Gastroesophageal sphincter (tissue), 4 donors: ENCODE measurements around the gene KDM6B. TPM values are rescaled to one million over a fixed set of nuclear protein-coding genes. Genes with fewer than 3 reads are reported as not detected.
"Not testable (repeated sequence)": the region's sequence is repeated elsewhere in the genome, so short reads cannot be mapped to it uniquely, and the experiment has no call there.

Experiments
- ATAC-seq: fragments of 150-250 bp; one replicate; pipeline ENCODE4 v1.9.1; 2016; ENCODE audit warnings: mild to moderate bottlenecking, moderate library complexity
- H3K27ac ChIP-seq, 4 donors: fragments of 200-600 bp; sonication (generic) in 3 of 4; 1 replicate in 3 of 4; 2 replicates in 1 of 4; pipeline ENCODE4 v1.5.1; 2016 to 2019
- H3K27me3 ChIP-seq: fragments of 200-600 bp; sonication (generic); one replicate; pipeline ENCODE4 v1.5.1; 2019
- H3K36me3 ChIP-seq, 2 donors: fragments of 200-600 bp; sonication (generic); one replicate each; pipeline ENCODE4 v1.5.1; 2019; ENCODE audit warnings: control low read depth in 1 of 2
- H3K4me1 ChIP-seq, 3 donors: fragments of 200-600 bp; sonication (generic); 1 replicate in 2 of 3; 2 replicates in 1 of 3; pipeline ENCODE4 v1.5.1; 2016 to 2019; ENCODE audit warnings: control low read depth in 2 of 3
- H3K4me3 ChIP-seq, 2 donors: fragments of 200-600 bp; sonication (generic); one replicate each; pipeline ENCODE4 v1.5.1; 2019; ENCODE audit warnings: mild to moderate bottlenecking in 1 of 2, moderate library complexity in 1 of 2
- H3K9me3 ChIP-seq, 3 donors: fragments of 200-600 bp; sonication (generic); one replicate each; pipeline ENCODE4 v1.5.1; 2017 to 2019; ENCODE audit warnings: control low read depth in 2 of 3
- CTCF ChIP-seq, 4 experiments: fragments of 200-600 bp in 2 of 4; fragments of 450-650 bp in 2 of 4; sonication (generic) in 1 of 4; IDR thresholded peaks; one replicate each; pipeline ENCODE4 v1.5.1; 2017 to 2019; ENCODE audit warnings: antibody characterized with exemption in 4 of 4, mild to moderate bottlenecking in 2 of 4, moderate library complexity in 2 of 4
- EP300 ChIP-seq: sonication (generic); formaldehyde crosslinking; IDR thresholded peaks from one replicate; pipeline ENCODE4 v1.6.1; 2017; ENCODE audit warnings: antibody characterized with exemption, mild to moderate bottlenecking
- POLR2A ChIP-seq, 2 donors: fragments of 450-650 bp; IDR thresholded peaks; one replicate each; pipeline ENCODE4 v1.6.1; 2017; ENCODE audit warnings: antibody characterized with exemption in 2 of 2, mild to moderate bottlenecking in 2 of 2, moderate library complexity in 1 of 2
- POLR2AphosphoS5 ChIP-seq: sonication (generic); formaldehyde crosslinking; IDR thresholded peaks from one replicate; pipeline ENCODE4 v1.6.1; 2017; ENCODE audit warnings: antibody characterized with exemption
- WGBS, 2 donors: methylation state at CpG; one replicate each; pipeline ENCODE4 v1.1.5; 2018; ENCODE audit warnings: low coverage in 1 of 2; 5-methylcytosine and 5-hydroxymethylcytosine counted together
- total RNA-seq, 4 donors: library from RNA; depleted of rRNA; stranded (reverse); fragments of >200 nt; gene quantifications; one replicate each; pipeline ENCODE4 v1.1.0, GENCODE V29; 2016

The KDM6B gene
- total RNA-seq, 4 donors from 2014 or later: 5.7 to 16.2 (median 15.6) TPM

- H3K27ac ChIP-seq: no peak overlapping the region
- H3K27me3 ChIP-seq: peaks cover 46% of the 10 kb centered on the region
- no peaks in the 10 kb centered on the region for H3K9me3 ChIP-seq
- ATAC-seq: no peak
- H3K36me3 ChIP-seq: no peaks in the 10 kb centered on the region
- H3K4me1 ChIP-seq: no peaks in the 10 kb centered on the region
- 50 to 92% methylated on average over 3 of the region's 6 CpGs for WGBS, 2 donors
- no peak overlapping the region for H3K4me3 ChIP-seq
- TF ChIP-seq POLR2A (IDR thresholded peaks at IDR 0.05) (no peak), POLR2AphosphoS5 (no peak), EP300 (no peak), CTCF (IDR thresholded peaks at IDR 0.05) (no peak)
These were observed 27.4 kb upstream of the KDM6B start for GRCh38 chr17:7806587-7806986.

GRCh38 chr17:7807206-7807605 is 26.8 kb upstream of the KDM6B start:
- 77 to 89% methylated on average over 4 to 5 of the region's 21 CpGs for WGBS, 2 donors
- Histone ChIP-seq H3K4me1 (no peaks in the 10 kb centered on the region), H3K27ac (no peak overlapping the region), H3K27me3 (peaks cover 40% of the 10 kb centered on the region), H3K36me3 (no peaks in the 10 kb centered on the region), H3K4me3 (no peak overlapping the region), H3K9me3 (no peaks in the 10 kb centered on the region)
- TF ChIP-seq POLR2AphosphoS5: no peak
- no peak for TF ChIP-seq CTCF (IDR thresholded peaks at IDR 0.05)
- no peak for TF ChIP-seq EP300
- no peak for TF ChIP-seq POLR2A (IDR thresholded peaks at IDR 0.05)
- no peak for ATAC-seq

- no peak for TF ChIP-seq EP300
- no peak for TF ChIP-seq POLR2AphosphoS5
- peaks cover 37% of the 10 kb centered on the region for H3K27me3 ChIP-seq
- WGBS, 2 donors: 6 to 72% methylated on average over 2 to 11 of the region's 11 CpGs
These were observed 24.8 kb upstream of the KDM6B start for GRCh38 chr17:7809086-7809790.

GRCh38 chr17:7809791-7810343 is 24.1 kb upstream of the KDM6B start:
- not testable (repeated sequence) for H3K27ac ChIP-seq, ATAC-seq, H3K4me3 ChIP-seq, H3K4me1 ChIP-seq, H3K9me3 ChIP-seq, H3K36me3 ChIP-seq
- peaks cover 37% of the 10 kb centered on the region for H3K27me3 ChIP-seq
- 72 to 73% methylated on average over 4 to 7 of the region's 9 CpGs for WGBS, 2 donors

More at GRCh38 chr17:7809086-7809790, 24.8 kb upstream of the KDM6B start:
- Histone ChIP-seq H3K36me3 (no peaks in the 10 kb centered on the region), H3K4me1 (no peaks in the 10 kb centered on the region), H3K27ac (no peak overlapping the region), H3K4me3 (no peak overlapping the region), H3K9me3 (no peaks in the 10 kb centered on the region)
- no peak for ATAC-seq

GRCh38 chr17:7811251-7811650 is 22.8 kb upstream of the KDM6B start:
- 79 to 86% methylated on average over 2 to 3 of the region's 3 CpGs for WGBS, 2 donors
- no peaks in the 10 kb centered on the region for H3K36me3 ChIP-seq
- peaks cover 32% of the 10 kb centered on the region for H3K27me3 ChIP-seq
- TF ChIP-seq POLR2A (IDR thresholded peaks at IDR 0.05) (no peak), POLR2AphosphoS5 (no peak)
- no peak for ATAC-seq
- H3K9me3 ChIP-seq: no peaks in the 10 kb centered on the region
- H3K27ac ChIP-seq: no peak overlapping the region
- H3K4me1 ChIP-seq: no peaks in the 10 kb centered on the region
- H3K4me3 ChIP-seq: no peak overlapping the region

- Histone ChIP-seq H3K36me3 (no peaks in the 10 kb centered on the region), H3K4me3 (no peak overlapping the region), H3K9me3 (no peaks in the 10 kb centered on the region), H3K4me1 (no peaks in the 10 kb centered on the region), H3K27ac (no peak overlapping the region), H3K27me3 (peaks cover 8% of the 10 kb centered on the region)
- no peak for ATAC-seq
- 90 to 100% methylated on average over 1 to 2 of the region's 5 CpGs for WGBS, 2 donors
- no peak for TF ChIP-seq POLR2A (IDR thresholded peaks at IDR 0.05)
- TF ChIP-seq CTCF (IDR thresholded peaks at IDR 0.05): no peak
- no peak for TF ChIP-seq EP300
- no peak for TF ChIP-seq POLR2AphosphoS5
These were observed 19.0 kb upstream of the KDM6B start for GRCh38 chr17:7814969-7815368.
